Muscle of arm (tissue), 12 donors: ENCODE results near the gene SPINT2. TPM values are rescaled to one million over a fixed set of nuclear protein-coding genes. Genes with fewer than 3 reads are reported as not detected.
"Not testable (repeated sequence)": the region's sequence is repeated elsewhere in the genome, so short reads cannot be mapped to it uniquely, and the experiment has no call there.

Experiments used
- DNase-seq: peaks from one replicate; pipeline ENCODE4 v3.0.0-alpha.2; 2013
- polyA plus RNA-seq, 12 donors: library from polyadenylated mRNA; unstranded; fragments of 120-200 nt; gene quantifications; one replicate each; pipeline ENCODE4 v1.2.1, GENCODE V29; 2013; ENCODE audit not compliant: insufficient read length in 12 of 12

Gene SPINT2
- polyA plus RNA-seq, 12 donors, result 2.7 to 80.3 (median 4.9) TPM; not detected in 1

- DNase-seq, result no peak
These were observed 52.8 kb downstream of the SPINT2 start for GRCh38 chr19:38317104-38317612.

- no peak for DNase-seq
These were observed 54.3 kb downstream of the SPINT2 start for GRCh38 chr19:38318660-38319059.

- DNase-seq, result peak; percentile 42
These were observed 55.3 kb downstream of the SPINT2 start, which contains the start of gene KCNK6 for GRCh38 chr19:38319421-38320258. Gene KCNK6 (plus strand): TSS chr19:38319845. CDS start chr19:38319951, 106 bp downstream.

GRCh38 chr19:38320969-38321339 lies 56.6 kb downstream of the SPINT2 start:
- no peak for DNase-seq

GRCh38 chr19:38321646-38322196 lies 57.3 kb downstream of the SPINT2 start:
- no peak for DNase-seq

GRCh38 chr19:38323291-38323690 lies 58.9 kb downstream of the SPINT2 start:
- DNase-seq, result no peak

GRCh38 chr19:38324431-38324830 lies 60.1 kb downstream of the SPINT2 start:
- no peak for DNase-seq

- no peak for DNase-seq
These were observed 62.2 kb downstream of the SPINT2 start for GRCh38 chr19:38326591-38326990.

- DNase-seq, result no peak
These were observed 65.3 kb downstream of the SPINT2 start for GRCh38 chr19:38329651-38330050.

- DNase-seq, result no peak
These were observed 67.4 kb downstream of the SPINT2 start for GRCh38 chr19:38331728-38332127.

GRCh38 chr19:38333245-38333644 lies 68.9 kb downstream of the SPINT2 start:
- DNase-seq, result no peak

GRCh38 chr19:38335949-38336637 lies 71.7 kb downstream of the SPINT2 start:
- DNase-seq, result peak; percentile 95

- DNase-seq, result peak; percentile 85
These were observed 72.4 kb downstream of the SPINT2 start for GRCh38 chr19:38336638-38337359.

- DNase-seq, result no peak
These were observed 72.9 kb downstream of the SPINT2 start for GRCh38 chr19:38337360-38337653.

- DNase-seq, result not testable (repeated sequence)
These were observed 74.6 kb downstream of the SPINT2 start for GRCh38 chr19:38339011-38339410.

GRCh38 chr19:38340927-38341326 lies 76.6 kb downstream of the SPINT2 start:
- DNase-seq, result no peak

Other genes with a start within 250 kb of the SPINT2 start
- 10 to 100 TPM in 1 of 12 donors, 1 to 10 TPM in 10, not detected in 1; 2.8 to 18.2 (median 3.3) TPM for gene DPF1, start 40.4 kb upstream of the SPINT2 start, polyA plus RNA-seq
- gene PPP1R14A, start 8.2 kb upstream of the SPINT2 start, polyA plus RNA-seq, result 10 to 100 TPM in 7 of 12 donors, 1 to 10 TPM in 4, not detected in 1; 9.1 to 73.8 (median 12.2) TPM
- gene C19orf33, start 39.7 kb downstream of the SPINT2 start, polyA plus RNA-seq, result 100 to 1,000 TPM in 1 of 12 donors, 10 to 100 TPM in 1, 1 to 10 TPM in 2, under 1 TPM in 6, not detected in 2; 0.43 to 144 (median 0.84) TPM
- 10 to 100 TPM in 11 of 12 donors, not detected in 1; 13.0 to 27.2 (median 22.9) TPM for gene YIF1B, start 51.4 kb downstream of the SPINT2 start, polyA plus RNA-seq
- gene KCNK6, start 55.3 kb downstream of the SPINT2 start, polyA plus RNA-seq, result 1 to 10 TPM in 11 of 12 donors, not detected in 1; 1.7 to 5.3 (median 2.4) TPM
- 1 to 10 TPM in 10 of 12 donors, not detected in 2; 1.3 to 4.9 (median 2.3) TPM for gene CATSPERG, start 71.3 kb downstream of the SPINT2 start, polyA plus RNA-seq
- 100 to 1,000 TPM in 11 of 12 donors, not detected in 1; 111 to 140 (median 119) TPM for gene PSMD8, start 110.0 kb downstream of the SPINT2 start, polyA plus RNA-seq
- under 1 TPM in 6 of 12 donors, not detected in 6; 0.25 to 0.38 (median 0.34) TPM for gene GGN, start 123.5 kb downstream of the SPINT2 start, polyA plus RNA-seq
- under 1 TPM in 10 of 12 donors, not detected in 2; 0.31 to 0.98 (median 0.52) TPM for gene SPRED3, start 124.1 kb downstream of the SPINT2 start, polyA plus RNA-seq
- 10 to 100 TPM in 4 of 12 donors, 1 to 10 TPM in 7, not detected in 1; 6.4 to 30.9 (median 9.3) TPM for gene FAM98C, start 138.5 kb downstream of the SPINT2 start, polyA plus RNA-seq
- 1 to 10 TPM in 10 of 12 donors, not detected in 2; 1.2 to 4.3 (median 2.4) TPM for gene RASGRP4, start 161.6 kb downstream of the SPINT2 start, polyA plus RNA-seq
- gene RYR1, start 169.1 kb downstream of the SPINT2 start, polyA plus RNA-seq, result 100 to 1,000 TPM; 205 to 659 (median 555) TPM